Endodermal cell (in vitro differentiated cells): ENCODE results near the gene CNTN4. TPM values are rescaled to one million over a fixed set of nuclear protein-coding genes. Genes with fewer than 3 reads are reported as not detected.

Experiments
- DNase-seq: peaks from one replicate; pipeline ENCODE4 v3.0.0-alpha.2; 2017
- H3K27ac ChIP-seq: 2 replicates; pipeline ENCODE4 v1.5.1; 2013; ENCODE audit warnings: mild to moderate bottlenecking, low read depth, low read length, moderate library complexity
- H3K27me3 ChIP-seq: 2 replicates; pipeline ENCODE4 v1.6.1; 2013; ENCODE audit warnings: mild to moderate bottlenecking, low read length, moderate library complexity; ENCODE audit not compliant: insufficient read depth, control insufficient read depth, poor library complexity, severe bottlenecking
- H3K36me3 ChIP-seq: 2 replicates; pipeline ENCODE4 v1.7.0; 2013; ENCODE audit warnings: mild to moderate bottlenecking, low read length, moderate library complexity; ENCODE audit not compliant: control insufficient read depth, insufficient read depth
- H3K4me1 ChIP-seq: one replicate; pipeline ENCODE4 v1.7.0; 2013; ENCODE audit warnings: low read length; ENCODE audit not compliant: control insufficient read depth, insufficient read depth
- H3K4me3 ChIP-seq: 2 replicates; pipeline ENCODE4 v1.5.1; 2013; ENCODE audit warnings: mild to moderate bottlenecking, low read length, moderate library complexity
- H3K9ac ChIP-seq: 2 replicates; pipeline ENCODE4 v1.6.1; 2013; ENCODE audit warnings: mild to moderate bottlenecking, low read length, moderate library complexity; ENCODE audit not compliant: poor library complexity, severe bottlenecking; ENCODE audit errors: extremely low read depth
- H3K9me3 ChIP-seq: 2 replicates; pipeline ENCODE4 v1.6.1; 2013; ENCODE audit warnings: mild to moderate bottlenecking, low read length, moderate library complexity; ENCODE audit not compliant: control insufficient read depth
- H3K27ac Mint-ChIP-seq: 2 replicates; pipeline ENCODE4 v1.8.0; 2020; ENCODE audit warnings: mixed read lengths
- H3K27me3 Mint-ChIP-seq: 2 replicates; pipeline ENCODE4 v1.8.0; 2021; ENCODE audit warnings: mild to moderate bottlenecking, mixed read lengths; ENCODE audit not compliant: insufficient read depth
- H3K36me3 Mint-ChIP-seq: 2 replicates; pipeline ENCODE4 v1.8.0; 2020; ENCODE audit warnings: low read depth, mixed read lengths
- H3K4me1 Mint-ChIP-seq: 2 replicates; pipeline ENCODE4 v1.8.0; 2020; ENCODE audit warnings: mixed read lengths
- H3K4me3 Mint-ChIP-seq: 2 replicates; pipeline ENCODE4 v1.8.0; 2020; ENCODE audit warnings: mild to moderate bottlenecking, moderate library complexity, mixed read lengths
- H3K9me3 Mint-ChIP-seq: 2 replicates; pipeline ENCODE4 v1.8.0; 2020; ENCODE audit warnings: mild to moderate bottlenecking, mixed read lengths
- WGBS, 2 experiments: methylation state at CpG; one replicate each; pipeline versions ENCODE4 v1.1.5 to v1.1.7; 2013; ENCODE audit warnings: missing lambda C conversion rate in 2 of 2, mixed read lengths in 1 of 2; ENCODE audit not compliant: insufficient coverage in 1 of 2, insufficient read length in 1 of 2; 5-methylcytosine and 5-hydroxymethylcytosine counted together
- total RNA-seq, 2 donors: library from RNA; stranded (reverse); fragmentation: NEBNext Ultra II Directional in 1 of 2; extraction: Animal tissue kit (Norgen Biotek cat#: 25700) in 1 of 2; gene quantifications; 2 replicates in 1 of 2; 3 replicates in 1 of 2; pipeline ENCODE4 v1.2.1, GENCODE V29; 2021
- TF ChIP-seq, protein P1 (sequence below): fragments of 200-600 bp; sonication (generic); conservative IDR thresholded peaks from 2 replicates; pipeline ENCODE4 v1.5.0; 2021; ENCODE audit warnings: antibody characterized with exemption, mild to moderate bottlenecking

Gene CNTN4
- total RNA-seq, 2 donors from 2014 or later, result 10.8 to 11.1 TPM

DNA sequence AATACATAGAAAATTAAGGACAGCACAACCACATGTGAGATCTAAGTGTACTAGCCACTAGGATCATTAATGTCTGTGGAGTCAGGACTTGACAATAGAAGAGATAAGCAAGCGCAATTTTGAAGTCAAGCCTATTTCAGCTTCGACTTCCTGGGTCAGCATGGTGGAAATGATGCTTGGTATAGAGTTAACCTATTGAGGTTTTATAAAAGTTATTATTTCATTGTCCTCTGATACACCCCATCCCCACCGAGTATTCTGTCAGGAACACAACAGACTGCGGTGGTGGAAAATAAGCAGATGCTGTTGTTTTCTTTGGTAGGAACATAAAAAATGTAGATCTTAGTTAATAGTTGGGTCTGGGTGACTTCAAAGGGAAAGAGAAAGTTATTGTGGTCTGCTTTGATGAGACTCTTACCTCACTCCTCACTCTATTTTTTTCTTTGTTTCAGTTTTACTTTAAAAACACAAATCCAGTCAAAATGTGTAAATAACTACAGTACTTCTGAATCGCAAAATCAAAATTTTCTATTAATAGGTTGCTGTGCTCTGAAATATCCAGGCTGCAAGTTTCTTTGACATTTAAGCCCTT, 929.4 kb downstream of the CNTN4 start:
- H3K4me3 ChIP-seq, result no peak overlapping the region
- Mint-ChIP-seq H3K27me3 (peaks cover 5% of the 10 kb centered on the region), H3K27ac (no peak overlapping the region), H3K4me3 (no peak overlapping the region), H3K9me3 (no peaks in the 10 kb centered on the region), H3K36me3 (no peaks in the 10 kb centered on the region), H3K4me1 (peaks cover 12% of the 10 kb centered on the region)
- no peaks in the 10 kb centered on the region for H3K36me3 ChIP-seq
- TF ChIP-seq, protein P1, sequence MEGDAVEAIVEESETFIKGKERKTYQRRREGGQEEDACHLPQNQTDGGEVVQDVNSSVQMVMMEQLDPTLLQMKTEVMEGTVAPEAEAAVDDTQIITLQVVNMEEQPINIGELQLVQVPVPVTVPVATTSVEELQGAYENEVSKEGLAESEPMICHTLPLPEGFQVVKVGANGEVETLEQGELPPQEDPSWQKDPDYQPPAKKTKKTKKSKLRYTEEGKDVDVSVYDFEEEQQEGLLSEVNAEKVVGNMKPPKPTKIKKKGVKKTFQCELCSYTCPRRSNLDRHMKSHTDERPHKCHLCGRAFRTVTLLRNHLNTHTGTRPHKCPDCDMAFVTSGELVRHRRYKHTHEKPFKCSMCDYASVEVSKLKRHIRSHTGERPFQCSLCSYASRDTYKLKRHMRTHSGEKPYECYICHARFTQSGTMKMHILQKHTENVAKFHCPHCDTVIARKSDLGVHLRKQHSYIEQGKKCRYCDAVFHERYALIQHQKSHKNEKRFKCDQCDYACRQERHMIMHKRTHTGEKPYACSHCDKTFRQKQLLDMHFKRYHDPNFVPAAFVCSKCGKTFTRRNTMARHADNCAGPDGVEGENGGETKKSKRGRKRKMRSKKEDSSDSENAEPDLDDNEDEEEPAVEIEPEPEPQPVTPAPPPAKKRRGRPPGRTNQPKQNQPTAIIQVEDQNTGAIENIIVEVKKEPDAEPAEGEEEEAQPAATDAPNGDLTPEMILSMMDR, result no peak
- DNase-seq, result no peak
- no peaks in the 10 kb centered on the region for H3K9me3 ChIP-seq
- WGBS, 2 experiments, result 78 to 100% methylated on average over 1 to 5 of the region's 5 CpGs
- no peak overlapping the region for H3K9ac ChIP-seq
- no peaks in the 10 kb centered on the region for H3K4me1 ChIP-seq
- H3K27ac ChIP-seq, result no peak overlapping the region
- peaks cover 37% of the 10 kb centered on the region for H3K27me3 ChIP-seq

GRCh38 chr3:3031326-3031725, 932.7 kb downstream of the CNTN4 start:
- H3K27ac Mint-ChIP-seq, result no peak overlapping the region
- H3K36me3 ChIP-seq, result no peaks in the 10 kb centered on the region
- no peak for DNase-seq
- H3K36me3 Mint-ChIP-seq, result no peaks in the 10 kb centered on the region
- peaks cover 9% of the 10 kb centered on the region for H3K4me1 Mint-ChIP-seq
- no peak overlapping the region for H3K4me3 ChIP-seq
- WGBS, 2 experiments, result 83% methylated on average over 3 of the region's 4 CpGs; no CpG with 5 or more reads in 1 of the 2 experiments
- TF ChIP-seq, protein P1, result no peak
- H3K9ac ChIP-seq, result no peak overlapping the region
- no peaks in the 10 kb centered on the region for H3K9me3 Mint-ChIP-seq
- H3K27me3 Mint-ChIP-seq, result peaks cover 5% of the 10 kb centered on the region
- no peak overlapping the region for H3K27ac ChIP-seq
- peaks cover 42% of the 10 kb centered on the region for H3K27me3 ChIP-seq
- H3K4me1 ChIP-seq, result no peaks in the 10 kb centered on the region
- no peak overlapping the region for H3K4me3 Mint-ChIP-seq
- no peaks in the 10 kb centered on the region for H3K9me3 ChIP-seq

GRCh38 chr3:3037156-3037555, 938.5 kb downstream of the CNTN4 start:
- Mint-ChIP-seq H3K27ac (no peak overlapping the region), H3K27me3 (peaks cover 4% of the 10 kb centered on the region), H3K4me1 (peaks cover 7% of the 10 kb centered on the region), H3K36me3 (no peaks in the 10 kb centered on the region), H3K4me3 (no peak overlapping the region), H3K9me3 (no peaks in the 10 kb centered on the region)
- no peak for DNase-seq
- no peak overlapping the region for H3K27ac ChIP-seq
- no peak overlapping the region for H3K9ac ChIP-seq
- H3K4me1 ChIP-seq, result no peaks in the 10 kb centered on the region
- H3K9me3 ChIP-seq, result no peaks in the 10 kb centered on the region
- H3K4me3 ChIP-seq, result no peak overlapping the region
- TF ChIP-seq, protein P1, result no peak
- no peaks in the 10 kb centered on the region for H3K36me3 ChIP-seq
- H3K27me3 ChIP-seq, result peaks cover 5% of the 10 kb centered on the region
- WGBS, 2 experiments, result 93 to 94% methylated on average over 8 to 13 of the region's 13 CpGs
